DND-41 (cell line): ENCODE measurements around the gene SPEF1.

Experiments used
- ATAC-seq: fragments of 200-7000 bp; cut with Tn5 transposase; 3 replicates; pipeline ENCODE4 v1.9.1; 2021; ENCODE audit warnings: low read depth; ENCODE audit not compliant: insufficient read depth
- DNase-seq: peaks from one replicate; pipeline ENCODE4 v3.0.0-alpha.2; 2020
- H2AFZ ChIP-seq: 2 replicates; pipeline ENCODE4 v1.6.0; 2012; ENCODE audit warnings: low read depth, low read length
- H3K27ac ChIP-seq: 2 replicates; pipeline ENCODE4 v1.5.1; 2012; ENCODE audit warnings: low read length, inconsistent platforms
- H3K27me3 ChIP-seq: fragments of 200-600 bp; sonication (generic); 2 replicates; pipeline ENCODE4 v1.6.0; 2012; ENCODE audit warnings: low read length, mild to moderate bottlenecking, inconsistent platforms; ENCODE audit not compliant: insufficient read depth, poor library complexity
- H3K36me3 ChIP-seq: 2 replicates; pipeline ENCODE4 v1.5.1; 2012; ENCODE audit warnings: low read length, inconsistent platforms; ENCODE audit not compliant: insufficient read depth
- H3K4me1 ChIP-seq: 2 replicates; pipeline ENCODE4 v1.5.1; 2012; ENCODE audit warnings: mild to moderate bottlenecking, low read length; ENCODE audit not compliant: insufficient read depth
- H3K4me2 ChIP-seq: 2 replicates; pipeline ENCODE4 v1.6.0; 2012; ENCODE audit warnings: mild to moderate bottlenecking, moderate library complexity, low read length, inconsistent platforms; ENCODE audit not compliant: insufficient read depth
- H3K4me3 ChIP-seq, 2 experiments: fragments of 200-600 bp in 1 of 2; shearing (Covaris generic) in 1 of 2; 2 replicates each; pipeline ENCODE4 v1.5.1; 2012 to 2016; ENCODE audit warnings: inconsistent platforms in 2 of 2, low read length in 2 of 2, mild to moderate bottlenecking in 2 of 2, low read depth in 1 of 2, moderate library complexity in 1 of 2
- H3K79me2 ChIP-seq: 2 replicates; pipeline ENCODE4 v1.6.0; 2012; ENCODE audit warnings: low read length, inconsistent platforms; ENCODE audit not compliant: insufficient read depth
- H3K9ac ChIP-seq: 2 replicates; pipeline ENCODE4 v1.6.0; 2012; ENCODE audit warnings: low read depth, mild to moderate bottlenecking, inconsistent platforms, low read length, moderate library complexity
- H3K9me3 ChIP-seq: 2 replicates; pipeline ENCODE4 v1.5.1; 2012; ENCODE audit warnings: low read length, moderate library complexity, mild to moderate bottlenecking, inconsistent platforms; ENCODE audit not compliant: insufficient read depth, severe bottlenecking
- H4K20me1 ChIP-seq: 2 replicates; pipeline ENCODE4 v1.6.0; 2012; ENCODE audit warnings: low read length; ENCODE audit not compliant: insufficient read depth
- EZH2 ChIP-seq: IDR thresholded peaks from 3 replicates; pipeline ENCODE4 v1.6.1; 2012; ENCODE audit warnings: borderline replicate concordance, low read depth, mild to moderate bottlenecking, moderate library complexity, low read length, inconsistent platforms; ENCODE audit not compliant: severe bottlenecking
- TF ChIP-seq, protein P1 (sequence below): IDR thresholded peaks from 2 replicates; pipeline ENCODE4 v1.5.1; 2012; ENCODE audit warnings: borderline replicate concordance, low read length, moderate library complexity, mild to moderate bottlenecking; ENCODE audit not compliant: poor library complexity, severe bottlenecking; ENCODE audit errors: extremely low read depth

SPEF1 gene

GRCh38 chr20:3782597-3782996 is 1.3 kb upstream of the SPEF1 start:
- peaks cover 41% of the 10 kb centered on the region for H3K4me1 ChIP-seq
- no peak overlapping the region for H2AFZ ChIP-seq
- H3K27ac ChIP-seq, result no peak overlapping the region
- H3K4me2 ChIP-seq, result no peak overlapping the region
- ATAC-seq (no peak), DNase-seq (no peak)
- H3K79me2 ChIP-seq, result peaks cover 32% of the 10 kb centered on the region
- no peak overlapping the region for H3K4me3 ChIP-seq
- TF ChIP-seq EZH2, result no peak
- TF ChIP-seq, protein P1, sequence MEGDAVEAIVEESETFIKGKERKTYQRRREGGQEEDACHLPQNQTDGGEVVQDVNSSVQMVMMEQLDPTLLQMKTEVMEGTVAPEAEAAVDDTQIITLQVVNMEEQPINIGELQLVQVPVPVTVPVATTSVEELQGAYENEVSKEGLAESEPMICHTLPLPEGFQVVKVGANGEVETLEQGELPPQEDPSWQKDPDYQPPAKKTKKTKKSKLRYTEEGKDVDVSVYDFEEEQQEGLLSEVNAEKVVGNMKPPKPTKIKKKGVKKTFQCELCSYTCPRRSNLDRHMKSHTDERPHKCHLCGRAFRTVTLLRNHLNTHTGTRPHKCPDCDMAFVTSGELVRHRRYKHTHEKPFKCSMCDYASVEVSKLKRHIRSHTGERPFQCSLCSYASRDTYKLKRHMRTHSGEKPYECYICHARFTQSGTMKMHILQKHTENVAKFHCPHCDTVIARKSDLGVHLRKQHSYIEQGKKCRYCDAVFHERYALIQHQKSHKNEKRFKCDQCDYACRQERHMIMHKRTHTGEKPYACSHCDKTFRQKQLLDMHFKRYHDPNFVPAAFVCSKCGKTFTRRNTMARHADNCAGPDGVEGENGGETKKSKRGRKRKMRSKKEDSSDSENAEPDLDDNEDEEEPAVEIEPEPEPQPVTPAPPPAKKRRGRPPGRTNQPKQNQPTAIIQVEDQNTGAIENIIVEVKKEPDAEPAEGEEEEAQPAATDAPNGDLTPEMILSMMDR, result no peak
- no peak overlapping the region for H3K9ac ChIP-seq
- H3K27me3 ChIP-seq, result no peaks in the 10 kb centered on the region
- peaks cover 45% of the 10 kb centered on the region for H4K20me1 ChIP-seq
- H3K36me3 ChIP-seq, result peaks cover 22% of the 10 kb centered on the region
- no peaks in the 10 kb centered on the region for H3K9me3 ChIP-seq

DNA sequence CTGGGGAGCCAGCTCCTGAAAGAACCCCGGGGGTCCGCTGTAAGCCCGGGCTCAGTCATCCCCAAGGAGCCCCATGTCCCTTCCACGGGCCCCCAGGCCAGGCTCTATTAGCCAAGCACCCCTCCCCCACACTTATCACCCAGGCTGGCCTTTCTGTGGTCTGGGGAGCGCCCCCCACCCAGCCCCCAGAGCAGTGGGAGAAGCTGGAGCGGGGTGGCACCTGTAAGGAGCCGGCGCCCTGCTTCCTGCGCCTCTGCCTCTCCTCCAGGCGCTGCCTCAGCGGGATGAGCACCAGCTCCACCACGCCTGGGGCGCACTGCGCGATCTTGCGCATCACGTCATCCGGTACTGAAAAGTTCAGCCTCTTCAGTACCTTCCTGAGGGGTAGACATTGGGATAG is 2.3 kb downstream of the SPEF1 start:
- Histone ChIP-seq H3K9me3 (no peaks in the 10 kb centered on the region), H4K20me1 (peaks cover 26% of the 10 kb centered on the region), H3K4me1 (peaks cover 13% of the 10 kb centered on the region), H3K4me2 (no peak overlapping the region), H3K4me3 (no peak overlapping the region), H3K27me3 (no peaks in the 10 kb centered on the region), H3K79me2 (no peaks in the 10 kb centered on the region), H3K9ac (no peak overlapping the region), H2AFZ (no peak overlapping the region), H3K27ac (no peak overlapping the region), H3K36me3 (peaks cover 5% of the 10 kb centered on the region)
- DNase-seq, result no peak
- no peak for TF ChIP-seq EZH2
- TF ChIP-seq, protein P1, result no peak
- no peak for ATAC-seq

DNA sequence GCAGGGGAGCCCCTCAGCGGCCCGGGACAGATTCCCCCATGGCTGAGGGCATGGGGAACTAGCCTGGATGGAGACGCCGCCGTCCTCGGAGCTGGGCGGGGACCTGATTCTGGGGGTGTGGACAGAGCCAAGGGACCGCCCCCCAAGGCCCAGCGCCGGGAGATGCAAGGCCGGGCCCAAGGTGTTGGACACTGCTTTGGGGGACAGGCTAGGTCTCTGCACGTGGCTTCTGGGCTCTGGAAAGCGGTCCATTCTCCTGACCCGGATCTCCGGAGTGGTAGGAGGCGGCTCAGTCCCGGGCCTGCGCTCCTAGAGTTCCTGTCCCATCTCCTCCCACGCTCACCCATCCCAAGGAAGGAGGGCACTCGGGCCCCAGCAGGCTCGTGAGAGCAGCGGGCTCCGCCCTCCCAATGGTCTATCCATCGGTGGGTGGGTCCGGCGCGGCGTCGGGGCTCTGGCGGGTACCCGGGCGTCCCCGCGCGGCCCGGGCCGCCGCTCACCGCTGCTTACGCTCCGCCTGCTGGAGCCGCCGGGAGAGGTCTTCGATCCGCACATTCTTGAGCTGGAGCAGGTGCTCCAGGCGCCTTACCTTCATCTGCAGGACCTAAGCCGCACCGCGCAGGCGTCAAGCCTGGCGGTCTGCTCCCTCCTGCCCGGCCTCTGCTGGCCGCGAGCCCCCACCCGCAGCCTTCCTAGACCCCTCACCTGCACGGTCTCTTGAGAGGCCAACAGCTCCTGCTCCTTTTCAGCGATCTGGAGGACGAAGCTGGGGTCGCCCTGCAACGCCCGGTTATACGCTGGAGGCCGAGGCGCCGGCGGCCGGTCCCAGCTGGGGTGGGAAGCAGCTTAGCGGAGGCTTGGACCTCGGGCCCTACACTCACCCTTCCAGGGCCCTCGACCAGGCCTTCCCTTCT is 3.3 kb downstream of the SPEF1 start:
- H3K36me3 ChIP-seq, result no peaks in the 10 kb centered on the region
- ATAC-seq (no peak), DNase-seq (no peak)
- no peaks in the 10 kb centered on the region for H3K9me3 ChIP-seq
- no peak overlapping the region for H3K27ac ChIP-seq
- no peak overlapping the region for H3K4me3 ChIP-seq
- no peaks in the 10 kb centered on the region for H3K79me2 ChIP-seq
- H3K4me2 ChIP-seq, result no peak overlapping the region
- no peak overlapping the region for H3K9ac ChIP-seq
- 0 out of 2 replicates have a peak, but pooled peaks cover 4% of the 10 kb centered on the region for H3K4me1 ChIP-seq
- peaks cover 16% of the 10 kb centered on the region; the same call in 1 of the 2 replicates for H4K20me1 ChIP-seq
- H2AFZ ChIP-seq, result no peak overlapping the region
- TF ChIP-seq, protein P1, result no peak
- no peak for TF ChIP-seq EZH2
- H3K27me3 ChIP-seq, result no peaks in the 10 kb centered on the region
